A204.1 (cell line): ENCODE measurements around the gene FZD10.

Experiments
- FAIRE-seq: peaks from 2 replicates; lab custom pipeline; 2012; peaks lifted over from hg19 to GRCh38; lab: Jason Lieb, UNC

The FZD10 gene

GRCh38 chr12:130132831-130133511 lies 29.3 kb upstream of the FZD10 start:
- no peak for FAIRE-seq

- no peak for FAIRE-seq
Observed at GRCh38 chr12:130133851-130134562, 28.3 kb upstream of the FZD10 start.

GRCh38 chr12:130134563-130134915 lies 27.7 kb upstream of the FZD10 start:
- FAIRE-seq: no peak

- no peak for FAIRE-seq
Observed at GRCh38 chr12:130136509-130137039, 25.7 kb upstream of the FZD10 start.

GRCh38 chr12:130137040-130138018 lies 24.9 kb upstream of the FZD10 start:
- FAIRE-seq: no peak

GRCh38 chr12:130138478-130138877 lies 23.8 kb upstream of the FZD10 start:
- FAIRE-seq: no peak

GRCh38 chr12:130139567-130140421 lies 22.5 kb upstream of the FZD10 start:
- no peak for FAIRE-seq

- FAIRE-seq: no peak
Observed at GRCh38 chr12:130141105-130141504, 21.2 kb upstream of the FZD10 start.

- FAIRE-seq: no peak
Observed at GRCh38 chr12:130141901-130142683, 20.2 kb upstream of the FZD10 start.

- no peak for FAIRE-seq
Observed at GRCh38 chr12:130142736-130143135, 19.5 kb upstream of the FZD10 start.

- no peak for FAIRE-seq
Observed at GRCh38 chr12:130143136-130143535, 19.1 kb upstream of the FZD10 start.

- FAIRE-seq: no peak
Observed at GRCh38 chr12:130144256-130144655, 18.0 kb upstream of the FZD10 start.

- no peak for FAIRE-seq
Observed at GRCh38 chr12:130145731-130146130, 16.5 kb upstream of the FZD10 start.

GRCh38 chr12:130146176-130146931 lies 15.9 kb upstream of the FZD10 start:
- FAIRE-seq: no peak

- no peak for FAIRE-seq
Observed at GRCh38 chr12:130147875-130148596, 14.2 kb upstream of the FZD10 start.

GRCh38 chr12:130151846-130152245 lies 10.4 kb upstream of the FZD10 start:
- FAIRE-seq: no peak

GRCh38 chr12:130152386-130152785 lies 9.9 kb upstream of the FZD10 start:
- FAIRE-seq: no peak

GRCh38 chr12:130153803-130154202 lies 8.5 kb upstream of the FZD10 start:
- no peak for FAIRE-seq
